Activated CD4-positive, CD25-positive, alpha-beta regulatory T cell (primary cell): ENCODE results near the gene TRANK1.
"Not testable (repeated sequence)": the region's sequence is repeated elsewhere in the genome, so short reads cannot be mapped to it uniquely, and the experiment has no call there.

Experiments used
- DNase-seq, 4 experiments: peaks; one replicate each; lab custom pipeline; 2025; lab: John Stamatoyannopoulos, UW

The TRANK1 gene

GRCh38 chr3:36919439-36920160 lies 25.3 kb downstream of the TRANK1 start:
- DNase-seq: no peak

- no peak for DNase-seq
Measured at GRCh38 chr3:36918050-36918449, 26.8 kb downstream of the TRANK1 start.

- DNase-seq: no peak
Measured at GRCh38 chr3:36911990-36912804, 32.7 kb downstream of the TRANK1 start.

GRCh38 chr3:36909666-36910065 lies 35.2 kb downstream of the TRANK1 start:
- no peak for DNase-seq

GRCh38 chr3:36909181-36909580 lies 35.7 kb downstream of the TRANK1 start:
- no peak for DNase-seq

- no peak for DNase-seq
Measured at GRCh38 chr3:36908647-36909180, 36.1 kb downstream of the TRANK1 start.

- peak in 3 of 4 experiments; percentile 7 to 47 (median 28) for DNase-seq
Measured at GRCh38 chr3:36907911-36908646, 36.8 kb downstream of the TRANK1 start.

GRCh38 chr3:36906504-36907149 lies 38.2 kb downstream of the TRANK1 start:
- no peak for DNase-seq

- DNase-seq: no peak
Measured at GRCh38 chr3:36905545-36905944, 39.3 kb downstream of the TRANK1 start.

GRCh38 chr3:36904641-36905040 lies 40.2 kb downstream of the TRANK1 start:
- no peak for DNase-seq

- DNase-seq: not testable (repeated sequence)
Measured at GRCh38 chr3:36904065-36904464, 40.8 kb downstream of the TRANK1 start.

GRCh38 chr3:36903119-36903882 lies 41.6 kb downstream of the TRANK1 start:
- no peak for DNase-seq

GRCh38 chr3:36901588-36901987 lies 43.3 kb downstream of the TRANK1 start:
- DNase-seq: no peak

- no peak for DNase-seq
Measured at GRCh38 chr3:36900474-36901443, 44.1 kb downstream of the TRANK1 start.

- DNase-seq: no peak
Measured at GRCh38 chr3:36895496-36896409, 49.1 kb downstream of the TRANK1 start.

- DNase-seq: no peak
Measured at GRCh38 chr3:36894914-36895313, 49.9 kb downstream of the TRANK1 start.

- DNase-seq: no peak
Measured at GRCh38 chr3:36893826-36894225, 51.0 kb downstream of the TRANK1 start.

GRCh38 chr3:36893137-36893557 lies 51.7 kb downstream of the TRANK1 start:
- DNase-seq: no peak
